Measurements from ENCODE around the gene CAPN7.

DNA sequence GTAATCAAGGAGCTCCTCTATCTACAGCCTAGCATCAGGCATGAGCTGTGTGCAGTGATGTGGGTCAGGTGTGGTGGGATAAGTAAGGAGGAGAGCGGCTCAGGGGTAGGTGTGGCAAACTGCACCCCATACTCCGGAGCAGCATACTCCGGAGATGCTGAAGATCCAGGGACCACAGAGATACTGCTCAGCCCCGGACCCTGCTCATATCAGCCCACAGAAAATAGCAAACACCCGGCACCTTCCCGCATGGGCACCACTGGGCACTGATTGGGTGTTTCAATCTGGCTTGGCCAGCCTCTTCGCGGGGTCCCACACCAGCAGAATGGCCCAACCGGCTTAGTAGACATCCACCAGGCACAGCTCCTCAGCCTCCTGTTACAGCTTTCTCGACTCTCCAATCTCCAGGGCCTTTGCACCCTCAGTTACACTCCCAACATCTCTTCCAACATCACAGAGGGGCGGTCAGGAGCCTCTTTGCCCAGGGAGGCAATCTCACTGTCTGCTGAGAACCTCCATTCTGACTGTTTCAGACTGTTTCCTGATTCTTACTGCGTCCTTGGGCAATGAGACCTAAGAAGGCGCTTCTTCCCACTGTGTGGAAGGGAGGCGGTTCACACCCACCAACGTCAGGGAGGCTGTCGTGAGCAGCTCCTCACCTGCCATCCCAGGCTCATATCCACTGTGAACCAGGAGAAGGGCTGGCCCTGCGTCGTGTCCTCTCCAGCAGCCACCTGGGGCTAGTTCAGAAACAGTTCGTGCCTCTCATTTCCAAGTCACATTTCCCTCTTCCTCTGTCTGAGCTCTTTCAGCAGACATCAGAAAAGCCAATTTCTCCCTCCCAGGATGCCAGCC, 59.8 kb downstream of the CAPN7 start:
- TF ChIP-seq, protein P1, sequence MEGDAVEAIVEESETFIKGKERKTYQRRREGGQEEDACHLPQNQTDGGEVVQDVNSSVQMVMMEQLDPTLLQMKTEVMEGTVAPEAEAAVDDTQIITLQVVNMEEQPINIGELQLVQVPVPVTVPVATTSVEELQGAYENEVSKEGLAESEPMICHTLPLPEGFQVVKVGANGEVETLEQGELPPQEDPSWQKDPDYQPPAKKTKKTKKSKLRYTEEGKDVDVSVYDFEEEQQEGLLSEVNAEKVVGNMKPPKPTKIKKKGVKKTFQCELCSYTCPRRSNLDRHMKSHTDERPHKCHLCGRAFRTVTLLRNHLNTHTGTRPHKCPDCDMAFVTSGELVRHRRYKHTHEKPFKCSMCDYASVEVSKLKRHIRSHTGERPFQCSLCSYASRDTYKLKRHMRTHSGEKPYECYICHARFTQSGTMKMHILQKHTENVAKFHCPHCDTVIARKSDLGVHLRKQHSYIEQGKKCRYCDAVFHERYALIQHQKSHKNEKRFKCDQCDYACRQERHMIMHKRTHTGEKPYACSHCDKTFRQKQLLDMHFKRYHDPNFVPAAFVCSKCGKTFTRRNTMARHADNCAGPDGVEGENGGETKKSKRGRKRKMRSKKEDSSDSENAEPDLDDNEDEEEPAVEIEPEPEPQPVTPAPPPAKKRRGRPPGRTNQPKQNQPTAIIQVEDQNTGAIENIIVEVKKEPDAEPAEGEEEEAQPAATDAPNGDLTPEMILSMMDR (IDR thresholded peaks at IDR 0.05), result no peak
- no peak for TF ChIP-seq EZH2 (IDR thresholded peaks at IDR 0.05; ENCODE audit: borderline replicate concordance, insufficient read depth, low read depth, low read length, poor library complexity, severe bottlenecking)
